ENCODE results near the gene SEZ6L.

- no peak for TF ChIP-seq CTCF (IDR thresholded peaks at IDR 0.05)
- TF ChIP-seq POLR2A (IDR thresholded peaks at IDR 0.05), result no peak
Measured at GRCh38 chr22:26416670-26417276, 247.5 kb downstream of the SEZ6L start.

Measured in adrenal gland (tissue), 5 donors.